ENCODE measurements around the gene DPP3.

The DPP3 gene

DNA sequence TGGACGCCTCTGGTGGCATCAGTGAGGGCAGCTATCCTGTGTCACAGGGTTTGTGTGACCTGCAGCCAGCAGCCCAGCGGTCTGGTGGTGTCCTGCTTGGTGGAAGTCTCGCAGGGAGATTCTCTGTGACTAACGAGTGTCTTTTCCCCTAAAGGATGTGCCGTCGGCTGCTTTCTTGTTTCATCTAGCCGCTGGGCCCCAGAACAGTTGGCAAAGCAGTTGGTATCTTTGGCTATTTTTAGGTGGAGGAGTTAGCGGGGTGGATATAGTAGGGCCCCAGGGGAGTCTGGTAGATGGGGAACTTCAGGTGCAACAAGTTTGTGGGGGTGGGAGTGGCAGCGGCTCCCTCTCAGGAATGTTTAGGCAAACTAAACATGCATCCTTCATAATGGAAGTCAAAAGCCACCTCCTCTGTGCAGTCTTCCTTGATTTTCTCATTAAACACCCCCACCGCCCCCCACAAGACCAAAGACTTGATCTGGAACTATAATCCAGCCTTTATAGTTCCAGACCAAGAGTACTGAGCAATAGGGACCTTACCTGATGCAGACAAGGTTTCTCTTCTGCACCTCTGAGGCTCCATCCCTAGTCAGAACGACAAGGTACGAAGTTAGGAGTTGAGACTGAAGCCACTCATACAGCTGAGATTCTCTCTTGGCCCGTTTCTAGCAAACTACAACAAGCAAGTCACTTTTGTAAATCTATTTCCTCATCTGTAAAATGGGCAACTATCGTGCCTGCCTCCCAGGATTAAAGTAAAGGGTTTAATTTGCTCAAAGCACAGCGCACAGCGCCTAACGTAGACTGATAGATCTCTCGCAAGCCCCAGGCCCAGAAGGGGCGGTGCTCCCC, 14.6 kb upstream of the DPP3 start:
- no peak for DNase-seq (ENCODE audit: low read depth)

GRCh38 chr11:66466225-66467033, 13.8 kb upstream of the DPP3 start, which contains the start of gene PELI3:
TSS of gene PELI3 (plus strand) at chr11:66466905. CDS start at chr11:66468129, 1,224 bp downstream.
- DNase-seq (ENCODE audit: low read depth), result peak; percentile 92

DNA sequence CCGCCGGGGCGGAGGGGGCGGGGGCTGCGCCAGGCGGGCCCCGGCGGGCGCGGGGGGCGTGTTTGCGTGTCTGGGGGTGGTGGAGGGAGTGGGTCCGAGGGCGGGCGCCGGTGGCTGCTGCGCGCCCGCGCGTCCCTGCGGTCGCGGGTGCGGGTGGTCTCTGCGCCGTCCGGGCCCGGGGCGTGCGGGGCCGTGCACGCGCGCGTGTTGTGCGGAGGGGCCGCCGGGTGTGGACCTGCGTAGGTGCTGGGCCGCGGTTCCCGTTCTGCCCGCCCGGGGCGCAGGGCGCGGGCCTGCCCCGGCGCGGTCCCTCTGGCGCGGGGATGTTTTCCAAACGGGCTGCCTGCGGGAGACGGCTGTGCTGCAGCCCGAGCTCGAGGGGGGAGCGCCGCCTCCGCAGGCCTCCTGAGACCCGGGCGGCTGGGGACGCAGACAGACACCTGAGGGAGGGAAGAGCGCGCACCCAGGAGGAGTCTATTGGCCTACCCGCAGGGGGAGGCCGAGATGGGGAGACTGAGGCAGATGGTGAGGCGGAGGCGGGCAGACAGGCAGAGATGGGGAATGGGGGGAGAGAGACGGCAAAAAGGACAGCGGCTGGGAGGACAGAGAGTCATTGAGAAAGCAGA, 13.1 kb upstream of the DPP3 start:
- DNase-seq (ENCODE audit: low read depth), result peak; percentile 40

DNA sequence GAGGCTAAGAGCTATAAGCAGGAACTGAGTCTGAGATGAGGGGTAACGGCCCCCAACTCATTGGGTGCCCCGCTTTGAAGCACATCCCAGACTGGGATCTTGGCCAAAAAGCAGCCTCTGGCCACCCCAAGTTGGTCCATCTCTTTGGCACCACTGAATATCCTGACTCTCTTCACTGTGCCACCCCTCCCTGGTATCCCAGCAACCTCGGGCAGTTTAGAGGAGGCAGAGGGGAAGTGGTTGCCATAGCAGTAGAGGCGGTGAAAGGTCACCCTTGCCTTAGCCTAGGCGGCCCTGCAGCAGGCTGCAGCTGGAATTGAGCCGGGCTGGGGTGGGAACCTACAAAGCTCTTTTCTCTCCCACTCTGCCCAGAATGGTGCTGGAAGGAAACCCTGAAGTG, 12.5 kb upstream of the DPP3 start:
- no peak for DNase-seq (ENCODE audit: low read depth)

DNA sequence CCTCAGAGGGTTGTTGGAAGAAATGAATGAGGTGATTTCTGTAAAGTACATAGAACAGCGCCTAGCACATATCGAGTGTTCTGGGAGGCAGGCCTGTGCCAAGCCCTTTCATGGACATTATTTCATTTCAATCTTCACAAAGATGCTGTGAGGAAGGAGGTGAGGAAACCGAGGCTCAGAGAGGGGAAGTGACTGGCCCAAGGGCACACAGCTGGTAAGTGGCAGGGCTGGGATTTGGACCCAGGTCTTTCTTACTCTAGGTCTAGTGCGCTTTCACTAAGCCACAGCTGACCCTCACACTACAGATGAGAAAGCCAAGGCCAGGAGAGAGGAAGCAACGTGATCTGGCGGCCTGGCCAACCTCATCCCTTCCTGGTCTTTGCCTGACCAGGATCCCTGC, 11.5 kb upstream of the DPP3 start:
- no peak for DNase-seq (ENCODE audit: low read depth)

DNA sequence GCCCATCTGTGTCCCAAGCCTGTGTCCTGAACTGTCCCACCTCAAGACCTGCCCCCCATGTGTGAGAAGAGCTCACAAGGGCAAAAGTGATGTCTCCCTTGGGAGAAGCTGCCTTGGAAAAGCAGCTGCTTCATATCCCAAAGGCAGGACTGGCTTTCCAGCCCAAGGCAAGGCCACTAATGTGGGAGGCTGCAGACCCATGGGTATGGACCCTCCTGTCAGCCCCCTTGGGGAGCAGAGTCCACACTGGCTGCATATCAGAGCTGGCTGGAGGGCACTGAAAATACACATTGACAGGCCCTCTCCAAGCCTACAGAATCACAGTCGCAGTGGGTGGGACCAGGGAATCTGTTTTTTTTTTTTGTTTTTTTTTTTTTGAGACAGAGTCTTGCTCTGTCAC, 10.8 kb upstream of the DPP3 start:
- DNase-seq (ENCODE audit: low read depth), result no peak

DNA sequence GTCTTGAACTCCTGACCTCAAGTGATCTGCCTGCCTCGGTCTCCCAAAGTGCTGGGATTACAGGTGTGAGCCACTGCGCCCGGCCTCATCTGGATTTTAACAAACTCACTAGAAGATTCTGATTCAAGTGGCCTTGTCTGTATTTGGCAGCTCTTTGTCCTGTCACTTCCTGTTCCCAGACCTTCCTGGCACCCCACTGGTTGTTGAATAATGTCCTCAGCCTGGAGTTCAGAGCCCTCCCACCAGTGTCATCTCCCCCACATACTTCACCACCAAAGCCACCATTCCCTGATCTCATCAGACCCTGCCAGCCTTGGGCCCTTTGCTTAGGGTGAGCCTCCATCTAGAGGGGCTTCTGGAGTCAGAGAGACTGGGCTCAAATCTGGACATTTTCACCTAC, 10.2 kb upstream of the DPP3 start:
- DNase-seq (ENCODE audit: low read depth), result no peak

DNA sequence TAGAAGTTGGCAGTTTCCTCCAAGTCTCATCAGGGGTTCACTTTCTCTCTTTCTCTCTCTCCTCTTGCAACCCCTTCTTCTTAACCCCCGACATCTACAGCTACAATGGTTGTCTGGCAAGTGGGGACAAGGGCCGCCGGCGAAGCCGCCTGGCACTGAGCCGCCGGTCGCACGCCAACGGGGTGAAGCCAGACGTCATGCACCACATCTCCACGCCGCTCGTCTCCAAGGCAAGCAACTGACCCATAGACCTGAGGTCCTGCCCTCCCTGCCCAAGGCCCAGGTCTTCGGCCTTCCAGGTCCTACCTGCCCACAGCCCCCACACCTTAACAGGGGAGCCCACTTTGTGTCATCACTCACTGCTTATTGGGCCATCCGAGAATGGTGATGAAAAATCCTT, 9.1 kb upstream of the DPP3 start:
- DNase-seq (ENCODE audit: low read depth), result no peak

GRCh38 chr11:66472054-66472453, 8.2 kb upstream of the DPP3 start:
- DNase-seq (ENCODE audit: low read depth), result no peak

- DNase-seq (ENCODE audit: low read depth), result no peak
Measured at GRCh38 chr11:66473167-66473566, 7.1 kb upstream of the DPP3 start.

GRCh38 chr11:66473608-66474515, 6.4 kb upstream of the DPP3 start:
- DNase-seq (ENCODE audit: low read depth), result no peak

GRCh38 chr11:66475349-66476172, 4.7 kb upstream of the DPP3 start:
- no peak for DNase-seq (ENCODE audit: low read depth)

GRCh38 chr11:66476173-66476840, 3.9 kb upstream of the DPP3 start:
- no peak for DNase-seq (ENCODE audit: low read depth)

DNA sequence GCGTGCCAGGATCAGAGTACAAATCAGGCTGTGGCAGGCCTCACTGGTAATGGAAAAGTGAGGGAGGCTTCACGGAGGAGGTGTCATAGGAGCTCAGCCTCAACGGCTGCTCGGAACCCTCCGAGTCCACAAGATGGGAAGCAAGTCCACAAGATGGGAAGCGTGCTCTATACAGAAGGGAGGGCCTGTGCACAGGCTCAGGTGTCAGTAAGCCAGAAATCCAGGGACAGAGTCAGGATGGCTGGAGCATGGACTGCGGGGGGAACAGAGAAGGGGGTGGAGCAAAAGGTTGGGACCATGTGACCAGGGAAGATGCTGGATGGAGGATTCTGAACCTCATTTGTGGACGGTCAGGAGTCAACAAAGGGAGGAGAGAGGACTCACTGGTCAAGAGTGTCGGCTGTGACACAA, 3.4 kb upstream of the DPP3 start:
- no peak for DNase-seq (ENCODE audit: low read depth)

DNA sequence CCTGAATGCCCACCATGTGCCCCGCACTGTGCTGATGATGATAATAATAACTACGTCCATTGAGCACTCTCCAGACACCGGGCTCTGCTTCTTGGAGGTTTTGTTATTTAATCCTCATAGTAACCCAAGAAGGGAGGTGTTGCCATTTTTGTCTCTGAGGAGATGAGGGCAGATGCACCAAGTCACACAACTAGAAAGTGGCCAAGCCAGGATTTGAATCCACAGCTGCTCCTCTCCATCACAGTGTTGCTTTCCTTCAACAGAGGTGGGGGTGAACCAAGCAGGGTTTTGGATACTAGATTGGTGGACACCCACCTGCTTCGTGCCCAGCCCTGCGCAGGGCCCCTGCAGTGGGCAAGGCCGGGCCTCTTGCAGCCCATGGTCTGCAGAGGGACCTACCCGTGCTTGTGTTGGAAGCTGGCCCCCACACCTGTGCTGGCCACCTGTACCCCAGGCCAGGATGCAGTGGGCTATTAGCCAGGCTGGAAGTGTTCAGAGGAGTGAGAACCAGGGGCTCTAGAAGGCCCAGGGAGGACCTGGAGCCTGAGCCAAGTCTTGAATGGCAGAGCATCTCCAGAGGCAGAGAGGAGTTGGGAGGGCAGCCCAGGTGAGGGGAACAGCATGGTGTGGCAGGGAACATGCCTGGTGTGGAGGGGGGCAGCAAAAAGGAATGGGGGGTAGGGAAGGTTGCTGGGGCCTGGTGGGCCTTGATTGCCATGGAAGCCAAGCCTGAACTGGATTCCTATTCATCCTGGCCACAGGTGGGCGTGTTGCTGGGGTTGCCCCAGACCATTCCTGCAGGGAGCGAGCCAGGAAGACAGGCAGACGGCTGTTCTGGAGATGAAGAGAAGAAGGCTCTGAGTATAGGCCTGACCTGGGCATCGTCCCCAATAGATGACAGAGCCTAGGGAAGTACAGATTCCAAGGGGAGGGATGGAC, 2.7 kb upstream of the DPP3 start:
- no peak for DNase-seq (ENCODE audit: low read depth)

DNA sequence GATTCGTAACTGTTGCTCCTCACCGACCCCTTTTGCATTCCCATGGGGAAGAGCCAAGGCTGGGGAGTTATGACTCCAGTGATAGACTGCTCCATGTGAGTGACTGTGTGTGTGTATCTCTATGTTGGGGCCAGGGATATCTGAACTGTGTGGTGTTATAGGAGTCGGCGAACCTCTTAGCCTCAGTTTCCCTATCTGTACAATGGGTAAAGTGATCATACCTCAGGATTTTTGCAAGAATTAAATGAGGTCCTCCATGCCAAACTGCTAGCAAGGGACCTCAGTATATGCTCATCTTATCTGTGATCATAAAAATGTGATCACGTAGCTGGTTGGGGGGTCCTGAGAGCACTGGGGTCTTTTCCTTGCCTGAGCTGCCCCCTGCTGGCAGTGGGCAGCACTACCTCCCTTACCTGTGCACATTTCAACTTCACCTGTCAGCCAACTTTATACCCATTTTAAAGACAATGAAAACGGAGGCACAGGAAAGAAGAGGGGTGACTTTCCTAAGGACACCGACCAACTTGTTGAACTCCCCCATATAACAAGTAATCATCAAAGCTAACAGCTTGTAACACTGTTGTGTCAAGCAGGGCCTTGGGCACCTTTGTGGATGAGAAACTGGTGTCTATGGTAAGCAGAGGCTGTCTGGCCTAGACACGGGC, 1.4 kb upstream of the DPP3 start:
- no peak for DNase-seq (ENCODE audit: low read depth)

DNA sequence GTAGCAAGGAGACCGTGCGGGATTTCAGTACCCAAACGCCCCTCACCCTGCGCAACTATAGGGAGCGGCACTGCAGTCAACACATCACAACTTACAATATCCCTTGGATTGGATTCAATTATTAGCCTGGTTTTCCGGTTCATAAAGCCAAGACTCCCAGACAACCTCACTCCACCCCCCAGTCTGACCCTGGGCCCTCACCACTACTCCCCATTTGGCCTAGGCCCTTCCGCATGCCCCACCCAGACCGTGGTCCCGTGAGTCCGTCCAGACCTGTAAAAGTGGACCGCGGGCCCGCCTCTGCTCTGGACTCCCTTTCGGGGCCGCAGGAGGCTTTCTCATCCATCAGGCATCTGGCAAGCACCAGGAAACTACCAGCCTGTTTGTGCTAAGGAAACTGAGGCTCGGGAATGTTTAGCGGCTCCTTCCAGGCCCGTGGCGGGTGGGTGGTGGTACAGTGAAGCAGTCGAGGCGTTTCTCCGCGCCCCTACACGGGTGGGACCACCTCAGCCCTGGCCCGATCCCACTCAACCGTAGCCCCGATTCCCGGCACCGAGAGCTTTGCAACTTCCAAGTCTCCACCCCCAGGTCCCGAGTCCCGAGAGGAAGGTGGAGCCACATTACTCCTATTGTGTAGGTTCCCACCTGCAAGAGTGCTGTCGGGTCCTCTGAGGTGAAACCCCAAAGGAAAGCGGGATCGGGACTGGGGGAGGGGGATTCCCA, 679 bp upstream of the DPP3 start:
- peak; percentile 49 for DNase-seq (ENCODE audit: low read depth)
